KMS-11 (cell line): ENCODE data around the gene UBR2.

Experiments used
- H2AFZ ChIP-seq: fragments of 200-600 bp; sonication (generic); 2 replicates; pipeline ENCODE4 v1.6.1; 2016; ENCODE audit warnings: antibody characterized with exemption, mixed run types, low read depth
- H3K27ac ChIP-seq: fragments of 200-600 bp; sonication (generic); 2 replicates; pipeline ENCODE4 v1.6.1; 2016; ENCODE audit warnings: mild to moderate bottlenecking, mixed run types
- H3K27me3 ChIP-seq: fragments of 200-600 bp; sonication (generic); 2 replicates; pipeline ENCODE4 v1.6.1; 2017; ENCODE audit warnings: mild to moderate bottlenecking, low read depth, mixed run types, moderate library complexity; ENCODE audit not compliant: insufficient read depth
- H3K36me3 ChIP-seq: fragments of 200-600 bp; sonication (generic); 2 replicates; pipeline ENCODE4 v1.6.1; 2017; ENCODE audit warnings: mild to moderate bottlenecking, mixed run types; ENCODE audit not compliant: insufficient read depth
- H3K4me1 ChIP-seq: fragments of 200-600 bp; sonication (generic); 2 replicates; pipeline ENCODE4 v1.6.1; 2016; ENCODE audit warnings: mild to moderate bottlenecking, low read depth, mixed run types; ENCODE audit not compliant: poor library complexity, severe bottlenecking
- H3K4me2 ChIP-seq: fragments of 200-600 bp; sonication (generic); 2 replicates; pipeline ENCODE4 v1.7.0; 2016; ENCODE audit warnings: mild to moderate bottlenecking, mixed run types
- H3K4me3 ChIP-seq: fragments of 200-600 bp; sonication (generic); IDR thresholded peaks from 2 replicates; pipeline ENCODE4 v1.6.1; 2017; ENCODE audit warnings: low read depth, low read length, mixed read lengths; ENCODE audit not compliant: insufficient read depth
- H3K79me2 ChIP-seq: fragments of 200-600 bp; sonication (generic); 2 replicates; pipeline ENCODE4 v1.6.1; 2016; ENCODE audit warnings: low read depth, mixed run types; ENCODE audit not compliant: insufficient read depth
- H3K9ac ChIP-seq: fragments of 200-600 bp; sonication (generic); 2 replicates; pipeline ENCODE4 v1.6.1; 2016; ENCODE audit warnings: mild to moderate bottlenecking, mixed run types
- H4K20me1 ChIP-seq: fragments of 200-600 bp; sonication (generic); 2 replicates; pipeline ENCODE4 v1.6.1; 2016; ENCODE audit warnings: mild to moderate bottlenecking, mixed run types; ENCODE audit not compliant: insufficient read depth
- TF ChIP-seq, protein P1 (sequence below): fragments of 200-600 bp; sonication (generic); conservative IDR thresholded peaks from 2 replicates; pipeline ENCODE4 v1.6.1; 2017; ENCODE audit warnings: low read depth, mild to moderate bottlenecking, antibody characterized with exemption, low read length, moderate library complexity, mixed read lengths

Gene UBR2

DNA sequence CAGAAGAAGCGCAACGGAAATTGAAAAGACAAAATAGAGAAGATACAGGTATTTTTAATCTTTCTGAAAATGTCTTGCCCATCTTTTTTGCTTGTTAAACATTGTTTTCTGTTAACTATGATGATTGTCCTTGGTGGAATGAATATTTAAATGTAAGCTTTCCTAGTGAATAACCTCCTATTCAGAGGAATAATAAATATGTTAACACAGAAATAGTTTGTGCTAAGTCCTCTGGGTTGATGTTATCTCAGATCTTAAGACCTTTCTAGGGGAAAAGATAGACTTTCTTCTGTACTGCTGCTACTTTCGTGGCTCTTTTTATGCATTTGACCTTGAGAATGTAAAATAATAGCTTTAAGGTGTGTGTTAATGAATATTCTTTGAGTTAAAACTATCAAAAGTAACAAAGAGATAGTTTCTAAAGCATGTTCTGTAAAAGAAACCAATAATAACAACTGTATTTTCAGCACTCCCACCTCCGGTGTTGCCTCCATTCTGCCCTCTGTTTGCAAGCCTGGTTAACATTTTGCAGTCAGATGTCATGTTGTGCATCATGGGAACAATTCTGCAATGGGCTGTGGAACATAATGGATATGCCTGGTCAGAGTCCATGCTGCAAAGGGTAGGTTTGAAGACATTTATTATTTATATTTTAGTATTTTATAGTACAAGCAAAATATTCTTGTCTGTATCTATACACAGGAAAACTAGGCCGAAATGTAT, 88.4 kb downstream of the UBR2 start:
- TF ChIP-seq, protein P1, sequence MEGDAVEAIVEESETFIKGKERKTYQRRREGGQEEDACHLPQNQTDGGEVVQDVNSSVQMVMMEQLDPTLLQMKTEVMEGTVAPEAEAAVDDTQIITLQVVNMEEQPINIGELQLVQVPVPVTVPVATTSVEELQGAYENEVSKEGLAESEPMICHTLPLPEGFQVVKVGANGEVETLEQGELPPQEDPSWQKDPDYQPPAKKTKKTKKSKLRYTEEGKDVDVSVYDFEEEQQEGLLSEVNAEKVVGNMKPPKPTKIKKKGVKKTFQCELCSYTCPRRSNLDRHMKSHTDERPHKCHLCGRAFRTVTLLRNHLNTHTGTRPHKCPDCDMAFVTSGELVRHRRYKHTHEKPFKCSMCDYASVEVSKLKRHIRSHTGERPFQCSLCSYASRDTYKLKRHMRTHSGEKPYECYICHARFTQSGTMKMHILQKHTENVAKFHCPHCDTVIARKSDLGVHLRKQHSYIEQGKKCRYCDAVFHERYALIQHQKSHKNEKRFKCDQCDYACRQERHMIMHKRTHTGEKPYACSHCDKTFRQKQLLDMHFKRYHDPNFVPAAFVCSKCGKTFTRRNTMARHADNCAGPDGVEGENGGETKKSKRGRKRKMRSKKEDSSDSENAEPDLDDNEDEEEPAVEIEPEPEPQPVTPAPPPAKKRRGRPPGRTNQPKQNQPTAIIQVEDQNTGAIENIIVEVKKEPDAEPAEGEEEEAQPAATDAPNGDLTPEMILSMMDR = no peak
- no peaks in the 10 kb centered on the region for H3K27me3 ChIP-seq
- H3K4me1 ChIP-seq = no peaks in the 10 kb centered on the region
- H3K36me3 ChIP-seq = no peaks in the 10 kb centered on the region
- no peaks in the 10 kb centered on the region for H4K20me1 ChIP-seq
- no peak overlapping the region for H3K27ac ChIP-seq
- no peak overlapping the region for H3K9ac ChIP-seq
- H3K79me2 ChIP-seq = no peaks in the 10 kb centered on the region
- no peak overlapping the region for H3K4me2 ChIP-seq
- no peak overlapping the region for H3K4me3 ChIP-seq
- no peak overlapping the region for H2AFZ ChIP-seq

DNA sequence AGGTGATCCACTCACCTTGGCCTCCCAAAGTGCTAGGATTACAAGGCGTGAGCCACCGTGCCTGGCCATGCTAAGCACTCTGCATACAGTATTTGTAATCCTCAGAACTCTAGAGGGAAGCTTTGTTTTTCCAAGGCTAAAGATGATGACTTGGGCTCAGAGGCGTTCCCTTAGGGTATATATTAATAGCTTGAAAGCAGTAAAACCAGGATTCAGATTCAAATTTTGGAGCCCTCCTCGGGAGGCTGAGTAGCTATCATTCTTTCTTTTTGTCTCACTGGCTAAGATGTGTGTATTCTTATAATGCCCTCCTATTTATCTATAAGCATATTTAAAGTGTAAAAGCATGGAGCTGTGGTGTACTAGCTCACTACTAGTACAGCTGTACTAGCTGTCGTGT, 90.0 kb downstream of the UBR2 start:
- TF ChIP-seq, protein P1 = no peak
- Histone ChIP-seq H3K4me2 (no peak overlapping the region), H2AFZ (no peak overlapping the region), H3K36me3 (no peaks in the 10 kb centered on the region), H3K27ac (no peak overlapping the region), H4K20me1 (no peaks in the 10 kb centered on the region), H3K4me3 (no peak overlapping the region), H3K27me3 (no peaks in the 10 kb centered on the region), H3K9ac (no peak overlapping the region), H3K4me1 (no peaks in the 10 kb centered on the region), H3K79me2 (no peaks in the 10 kb centered on the region)

DNA sequence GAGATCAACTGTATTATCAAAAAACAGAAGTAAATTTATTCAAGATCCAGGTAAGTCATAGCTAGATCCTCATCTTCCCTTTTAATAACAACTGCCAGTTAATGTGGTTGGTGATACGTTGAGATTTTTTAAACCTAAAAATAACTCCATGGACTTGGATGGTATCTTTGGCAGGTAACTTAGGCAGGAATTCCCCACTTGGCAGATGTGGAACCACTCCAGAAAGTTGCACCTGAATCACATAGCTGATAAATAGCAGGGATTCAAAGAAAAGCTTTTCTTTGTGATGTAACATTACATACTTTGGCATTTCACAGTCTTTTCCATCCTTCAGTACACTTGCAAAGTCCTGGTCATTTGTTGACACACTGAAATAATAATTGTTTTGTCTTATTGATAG, 96.0 kb downstream of the UBR2 start:
- Histone ChIP-seq H3K4me2 (no peak overlapping the region), H3K79me2 (no peaks in the 10 kb centered on the region), H3K27ac (no peak overlapping the region), H3K27me3 (no peaks in the 10 kb centered on the region), H3K4me1 (peaks cover 6% of the 10 kb centered on the region), H3K9ac (no peak overlapping the region), H3K4me3 (no peak overlapping the region), H4K20me1 (no peaks in the 10 kb centered on the region), H2AFZ (no peak overlapping the region), H3K36me3 (no peaks in the 10 kb centered on the region)
- TF ChIP-seq, protein P1 = no peak

DNA sequence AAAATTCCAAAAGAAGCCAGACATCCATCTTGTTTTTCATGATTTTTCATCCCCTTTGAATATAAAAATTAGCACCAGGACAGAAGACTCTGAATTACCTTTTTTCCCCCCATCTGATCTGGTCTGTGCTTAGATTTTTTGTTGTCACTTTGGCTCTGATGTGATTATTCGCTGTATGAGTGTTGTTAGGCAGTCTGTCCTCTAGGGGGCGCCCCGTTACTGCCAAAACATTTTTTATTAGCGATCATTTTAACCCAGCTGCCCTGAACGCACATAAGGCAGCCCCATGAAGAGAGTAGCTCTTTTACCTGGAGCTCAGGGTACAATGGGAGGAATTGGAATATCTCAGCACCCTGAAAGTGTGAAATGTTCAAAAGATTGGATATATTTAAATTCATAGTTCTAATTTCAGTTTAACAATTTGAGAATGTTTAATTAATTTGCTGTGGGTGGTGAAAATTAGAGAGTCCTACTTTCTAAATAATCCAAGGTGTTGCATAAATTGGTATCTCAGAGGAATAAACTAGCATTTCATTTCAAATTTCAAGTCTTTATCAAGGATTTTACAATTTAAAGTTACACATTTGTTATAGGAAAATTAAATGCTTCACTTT, 97.8 kb downstream of the UBR2 start:
- H3K4me3 ChIP-seq = no peak overlapping the region
- H3K4me2 ChIP-seq = no peak overlapping the region
- TF ChIP-seq, protein P1 = peak; percentile 98
- H3K79me2 ChIP-seq = no peaks in the 10 kb centered on the region
- H3K4me1 ChIP-seq = peaks cover 6% of the 10 kb centered on the region
- no peak overlapping the region for H3K9ac ChIP-seq
- H3K27ac ChIP-seq = no peak overlapping the region
- H4K20me1 ChIP-seq = no peaks in the 10 kb centered on the region
- H3K36me3 ChIP-seq = no peaks in the 10 kb centered on the region
- H2AFZ ChIP-seq = no peak overlapping the region
- no peaks in the 10 kb centered on the region for H3K27me3 ChIP-seq
